Endothelial cell of umbilical vein (primary cell): ENCODE measurements around the gene ADARB2. TPM values are rescaled to one million over a fixed set of nuclear protein-coding genes. Genes with fewer than 3 reads are reported as not detected.

Experiments
- BruUV-seq: library from RNA; stranded (reverse); fragments of 400-500 nt; replicated peaks from 2 replicates; lab custom pipeline; 2021; lab: Mats Ljungman, UMichigan
- CTCF ChIA-PET: fragments of 300-600, 350-600 bp; sonication (Branson Sonifier 250); formaldehyde crosslinking; loops from one replicate; lab custom pipeline; 2021; ENCODE audit warnings: antibody characterized with exemption, inconsistent platforms; lab: Charles Lee
- POLR2A ChIA-PET: fragments of 300-600, 350-600 bp; sonication (Branson Sonifier 250); formaldehyde crosslinking; loops from one replicate; lab custom pipeline; 2021; ENCODE audit warnings: antibody characterized with exemption, inconsistent platforms; lab: Charles Lee
- DNase-seq: peaks from one replicate; pipeline ENCODE4 v3.0.0-alpha.2; 2011; ENCODE audit warnings: low read depth, low spot score
- FAIRE-seq: peaks from 2 replicates; lab custom pipeline; 2011; peaks lifted over from hg19 to GRCh38; lab: Jason Lieb, UNC
- H2AFZ ChIP-seq: 2 replicates; pipeline ENCODE4 v1.6.0; 2012; ENCODE audit warnings: low read depth, low read length, control low read depth, inconsistent platforms
- H3K27ac ChIP-seq: 2 replicates; pipeline ENCODE4 v1.5.1; 2011; ENCODE audit warnings: low read depth, mild to moderate bottlenecking, control low read depth, low read length, moderate library complexity; ENCODE audit not compliant: insufficient read depth
- H3K27me3 ChIP-seq, 2 experiments: 2 replicates each; pipeline versions ENCODE4 v1.6.0 to v1.6.1; 2011; ENCODE audit warnings: low read length in 2 of 2, mixed read lengths in 1 of 2; ENCODE audit not compliant: control insufficient read depth in 2 of 2, insufficient read depth in 2 of 2
- H3K36me3 ChIP-seq, 2 experiments: 2 replicates in 1 of 2; 3 replicates in 1 of 2; pipeline ENCODE4 v1.5.1; 2011; ENCODE audit warnings: low read length in 2 of 2, mild to moderate bottlenecking in 1 of 2, moderate library complexity in 1 of 2; ENCODE audit not compliant: control insufficient read depth in 2 of 2, insufficient read depth in 2 of 2; ENCODE audit errors: extremely low read depth in 1 of 2
- H3K4me1 ChIP-seq: 3 replicates; pipeline ENCODE4 v1.5.1; 2011; ENCODE audit warnings: mild to moderate bottlenecking, low read length; ENCODE audit not compliant: control insufficient read depth, insufficient read depth; ENCODE audit errors: extremely low read depth
- H3K4me2 ChIP-seq: 2 replicates; pipeline ENCODE4 v1.6.1; 2011; ENCODE audit warnings: low read length, control low read depth, mixed read lengths; ENCODE audit not compliant: insufficient read depth
- H3K4me3 ChIP-seq, 3 experiments: fragments of 200-600 bp in 1 of 3; sonication (generic), shearing (Covaris generic) in 1 of 3; replicated peaks in 1 of 3; 2 replicates each; pipeline ENCODE4 v1.5.1; 2011 to 2016; ENCODE audit warnings: control low read depth in 3 of 3, low read length in 3 of 3, mild to moderate bottlenecking in 2 of 3, inconsistent platforms in 1 of 3, low read depth in 1 of 3, moderate library complexity in 1 of 3; ENCODE audit not compliant: insufficient read depth in 1 of 3
- H3K79me2 ChIP-seq: 2 replicates; pipeline ENCODE4 v1.6.0; 2012; ENCODE audit warnings: low read length, inconsistent platforms; ENCODE audit not compliant: control insufficient read depth, insufficient read depth
- H3K9ac ChIP-seq: replicated peaks from 2 replicates; pipeline ENCODE3; 2011; ENCODE audit warnings: low read length, control low read depth; ENCODE audit not compliant: insufficient read depth; ENCODE audit errors: extremely low read depth
- H3K9me1 ChIP-seq: replicated peaks from 3 replicates; pipeline ENCODE4 v1.6.0; 2011; ENCODE audit warnings: mild to moderate bottlenecking, low read length; ENCODE audit not compliant: control insufficient read depth, insufficient read depth; ENCODE audit errors: extremely low read depth
- H3K9me3 ChIP-seq: replicated peaks from 2 replicates; pipeline ENCODE4 v1.5.1; 2012; ENCODE audit warnings: low read length, inconsistent platforms; ENCODE audit not compliant: control insufficient read depth, insufficient read depth
- H4K20me1 ChIP-seq: replicated peaks from 2 replicates; pipeline ENCODE3; 2011; ENCODE audit warnings: mild to moderate bottlenecking, low read length; ENCODE audit not compliant: control insufficient read depth, insufficient read depth; ENCODE audit errors: extremely low read depth
- EZH2 ChIP-seq: IDR thresholded peaks from 2 replicates; pipeline ENCODE4 v1.6.1; 2012; ENCODE audit warnings: borderline replicate concordance, low read depth, mild to moderate bottlenecking, moderate library complexity, low read length, inconsistent platforms; ENCODE audit not compliant: severe bottlenecking
- FOS ChIP-seq: IDR thresholded peaks from 2 replicates; pipeline ENCODE4 v1.6.1; 2011; ENCODE audit warnings: mild to moderate bottlenecking, low read length, moderate library complexity, borderline replicate concordance; ENCODE audit not compliant: insufficient read depth
- GATA2 ChIP-seq: IDR thresholded peaks from 2 replicates; pipeline ENCODE4 v1.7.0; 2011; ENCODE audit warnings: low read depth, mild to moderate bottlenecking, moderate library complexity, mixed read lengths, low read length; ENCODE audit not compliant: insufficient read length, insufficient read depth
- JUN ChIP-seq: IDR thresholded peaks from 2 replicates; pipeline ENCODE4 v1.6.1; 2011; ENCODE audit warnings: borderline replicate concordance, low read depth; ENCODE audit not compliant: insufficient read length, insufficient read depth
- MYC ChIP-seq: IDR thresholded peaks from one replicate; pipeline ENCODE4 v1.6.1; 2011; ENCODE audit warnings: mild to moderate bottlenecking, low read depth, low read length
- POLR2A ChIP-seq: IDR thresholded peaks from 2 replicates; pipeline ENCODE4 v1.6.1; 2012; ENCODE audit warnings: low read depth, mild to moderate bottlenecking, control low read depth, low read length
- POLR2AphosphoS5 ChIP-seq: IDR thresholded peaks from 2 replicates; pipeline ENCODE4 v1.6.1; 2012; ENCODE audit warnings: low read depth, mild to moderate bottlenecking, control low read depth, low read length, moderate library complexity; ENCODE audit not compliant: insufficient read depth
- dilution Hi-C: fragments of 300-500 bp; cut with MboI; formaldehyde crosslinking; loops from one replicate; pipeline ENCODE4 v1.15.0; 2019; ENCODE audit warnings: low sequenced_read_pairs; ENCODE audit not compliant: extremely low pct_ligation_motif_present
- intact Hi-C: fragments of 100-400 bp; cut with micrococcal nuclease; formaldehyde crosslinking; loops from one replicate; pipeline ENCODE4 v1.10.0; 2022
- polyA plus RNA-seq, 4 experiments: library from polyadenylated mRNA; depleted of rRNA in 3 of 4; stranded (reverse) in 3 of 4; unstranded in 1 of 4; fragments of >200 nt; gene quantifications; 2 replicates each; pipeline versions ENCODE4 v1.2.1 to v1.2.3, GENCODE V29; 2011 to 2012; ENCODE audit warnings: missing spikeins in 1 of 4
- total RNA-seq: library from RNA; stranded (reverse); gene quantifications from 2 replicates; pipeline ENCODE4 v1.2.3, GENCODE V29; 2021
- TF ChIP-seq, protein P1 (sequence below): IDR thresholded peaks from 2 replicates; pipeline ENCODE4 v1.6.1; 2011; ENCODE audit not compliant: insufficient read depth, insufficient read length
- TF ChIP-seq, protein P2 (sequence below), 2 donors: IDR thresholded peaks; 1 replicate in 1 of 2; 2 replicates in 1 of 2; pipeline ENCODE4 v1.5.1; 2011; ENCODE audit warnings: low read length in 2 of 2, mild to moderate bottlenecking in 2 of 2, moderate library complexity in 2 of 2, control low read depth in 1 of 2, inconsistent platforms in 1 of 2, low read depth in 1 of 2; ENCODE audit not compliant: insufficient read depth in 1 of 2; ENCODE audit errors: extremely low read depth in 1 of 2

Gene ADARB2
- total and polyA plus RNA-seq, 2 donors (not counting 3 experiments of a cell fraction or from before 2014, with no cell fraction given): not detected

DNA sequence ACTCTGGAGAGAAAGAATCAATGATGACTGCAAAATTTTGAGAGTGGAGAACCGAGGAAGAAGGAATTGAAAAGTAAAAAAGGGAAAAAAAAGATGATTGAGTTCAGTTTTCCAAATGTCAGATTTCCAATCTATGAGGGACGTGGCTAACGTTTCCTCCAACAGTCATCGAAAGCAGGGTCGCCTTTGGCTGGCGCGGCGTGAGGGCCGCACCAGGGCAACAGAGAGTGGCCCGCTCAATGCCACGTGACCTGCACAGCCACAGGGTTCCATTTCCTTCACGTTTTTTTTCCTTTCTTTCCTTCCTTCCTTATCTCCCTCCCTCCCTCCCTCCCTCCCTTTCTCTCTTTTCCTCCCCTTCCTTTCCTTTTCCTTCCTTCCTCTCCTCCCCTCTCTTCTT is 579.3 kb downstream of the ADARB2 start:
- dilution Hi-C loops: no loop called here
- Histone ChIP-seq H3K4me2 (no peak overlapping the region), H4K20me1 (no peaks in the 10 kb centered on the region), H3K4me1 (no peaks in the 10 kb centered on the region), H3K27ac (no peak overlapping the region), H3K9me3 (no peaks in the 10 kb centered on the region), H3K79me2 (no peaks in the 10 kb centered on the region), H3K36me3 (no peaks in the 10 kb centered on the region), H2AFZ (no peak overlapping the region), H3K9ac (no peak overlapping the region), H3K27me3 (no peaks in the 10 kb centered on the region), H3K4me3 (no peak overlapping the region), H3K9me1 (no peaks in the 10 kb centered on the region)
- intact Hi-C loops: no loop called here
- no peak for DNase-seq
- ChIA-PET POLR2A (no interaction called here), CTCF (no interaction called here)
- no peak for TF ChIP-seq FOS
- TF ChIP-seq POLR2A: no peak
- TF ChIP-seq MYC: no peak
- TF ChIP-seq, protein P1, sequence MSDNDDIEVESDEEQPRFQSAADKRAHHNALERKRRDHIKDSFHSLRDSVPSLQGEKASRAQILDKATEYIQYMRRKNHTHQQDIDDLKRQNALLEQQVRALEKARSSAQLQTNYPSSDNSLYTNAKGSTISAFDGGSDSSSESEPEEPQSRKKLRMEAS: no peak
- TF ChIP-seq GATA2: no peak
- TF ChIP-seq EZH2: no peak
- TF ChIP-seq, protein P2, sequence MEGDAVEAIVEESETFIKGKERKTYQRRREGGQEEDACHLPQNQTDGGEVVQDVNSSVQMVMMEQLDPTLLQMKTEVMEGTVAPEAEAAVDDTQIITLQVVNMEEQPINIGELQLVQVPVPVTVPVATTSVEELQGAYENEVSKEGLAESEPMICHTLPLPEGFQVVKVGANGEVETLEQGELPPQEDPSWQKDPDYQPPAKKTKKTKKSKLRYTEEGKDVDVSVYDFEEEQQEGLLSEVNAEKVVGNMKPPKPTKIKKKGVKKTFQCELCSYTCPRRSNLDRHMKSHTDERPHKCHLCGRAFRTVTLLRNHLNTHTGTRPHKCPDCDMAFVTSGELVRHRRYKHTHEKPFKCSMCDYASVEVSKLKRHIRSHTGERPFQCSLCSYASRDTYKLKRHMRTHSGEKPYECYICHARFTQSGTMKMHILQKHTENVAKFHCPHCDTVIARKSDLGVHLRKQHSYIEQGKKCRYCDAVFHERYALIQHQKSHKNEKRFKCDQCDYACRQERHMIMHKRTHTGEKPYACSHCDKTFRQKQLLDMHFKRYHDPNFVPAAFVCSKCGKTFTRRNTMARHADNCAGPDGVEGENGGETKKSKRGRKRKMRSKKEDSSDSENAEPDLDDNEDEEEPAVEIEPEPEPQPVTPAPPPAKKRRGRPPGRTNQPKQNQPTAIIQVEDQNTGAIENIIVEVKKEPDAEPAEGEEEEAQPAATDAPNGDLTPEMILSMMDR (IDR thresholded peaks at IDR 0.05; ENCODE audit: extremely low read depth in 1 of 2, insufficient read depth in 1 of 2, low read depth in 1 of 2, low read length in 2 of 2): no peak
- TF ChIP-seq JUN: no peak
- no peak for TF ChIP-seq POLR2AphosphoS5
- no TSS peak for BruUV-seq
- no peak for FAIRE-seq
